Middle frontal gyrus (tissue), 1 donor: ENCODE data around the gene NT5DC1.
"Not testable (repeated sequence)": the region's sequence is repeated elsewhere in the genome, so short reads cannot be mapped to it uniquely, and the experiment has no call there.

ENCODE experiments used
- DNase-seq: peaks from one replicate; pipeline ENCODE4 v3.0.0-alpha.2; 2015; ENCODE audit warnings: low spot score; ENCODE audit errors: extremely low spot score

Gene NT5DC1

DNA sequence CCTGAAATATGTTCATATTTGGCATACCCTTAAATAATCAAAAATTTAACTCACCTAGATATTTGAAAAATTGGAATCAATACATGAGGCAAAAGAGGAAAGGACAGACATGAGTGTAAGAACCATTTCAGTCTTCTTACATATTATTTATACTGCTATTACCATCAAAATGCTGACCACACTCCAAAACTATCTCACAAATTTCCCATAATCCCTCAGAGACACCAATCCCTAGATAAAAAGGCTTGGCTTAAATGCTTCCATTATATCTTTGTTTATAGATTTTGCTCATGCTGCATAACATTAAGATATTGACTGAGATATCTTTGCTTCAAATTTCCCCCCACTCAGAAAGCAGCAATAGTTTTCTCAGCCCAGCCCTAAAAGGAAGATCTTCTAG lies 11.7 kb upstream of the NT5DC1 start:
- no peak for DNase-seq

DNA sequence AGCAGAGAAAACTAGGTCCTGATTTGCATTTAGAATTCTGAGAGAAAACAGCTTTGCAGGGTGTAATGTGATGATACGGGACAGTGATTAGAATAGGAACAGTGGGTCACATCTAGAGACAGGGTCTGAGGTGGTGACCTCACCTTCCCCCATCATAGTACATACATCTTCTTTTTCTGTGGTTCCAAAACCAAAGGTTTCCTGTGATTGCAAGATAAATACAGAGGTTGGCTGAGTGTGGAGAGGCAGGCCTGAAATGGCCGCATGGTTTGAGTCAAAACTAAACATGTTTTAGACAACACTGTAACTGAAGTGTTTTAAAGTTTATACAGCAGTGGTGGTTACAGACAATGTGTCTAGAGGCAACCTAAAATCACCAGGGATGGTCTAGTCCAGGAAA lies 10.4 kb upstream of the NT5DC1 start:
- DNase-seq = no peak

- no peak for DNase-seq
Observed at GRCh38 chr6:116094041-116094440, 6.6 kb upstream of the NT5DC1 start.

DNA sequence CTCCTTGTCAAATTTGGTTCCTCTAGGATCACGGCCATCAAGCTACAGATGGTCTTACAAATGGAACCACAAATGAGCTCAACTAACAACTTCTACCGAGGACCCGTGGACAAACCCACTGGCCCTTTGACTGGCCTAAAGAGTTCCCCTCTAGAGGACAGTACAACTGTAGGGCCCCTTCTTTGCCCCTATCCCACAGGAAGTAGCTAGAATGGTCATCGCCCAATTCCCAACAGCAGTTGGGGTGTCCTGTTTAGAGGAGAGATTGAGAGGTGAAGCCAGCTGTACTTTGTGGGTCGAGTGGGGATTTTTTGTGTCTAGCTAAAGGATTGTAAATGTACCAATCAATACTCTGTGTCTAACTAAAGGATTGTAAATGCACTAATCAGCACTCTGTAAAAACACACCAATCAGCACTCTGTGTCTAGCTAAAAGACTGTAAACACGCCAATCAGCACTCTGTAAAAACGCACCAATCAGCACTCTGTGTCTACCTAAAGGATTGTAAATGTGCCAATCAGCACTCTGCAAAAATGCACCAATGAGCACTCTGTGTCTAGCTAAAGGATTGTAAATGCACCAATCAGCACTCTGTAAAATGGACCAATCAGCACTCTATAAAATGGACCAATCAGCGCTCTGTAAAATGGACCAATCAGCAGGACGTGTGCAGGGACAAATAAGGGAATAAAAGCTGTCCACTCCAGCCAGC lies 4.4 kb upstream of the NT5DC1 start:
- not testable (repeated sequence) for DNase-seq

GRCh38 chr6:116096979-116097816 lies 3.5 kb upstream of the NT5DC1 start:
- DNase-seq = no peak

DNA sequence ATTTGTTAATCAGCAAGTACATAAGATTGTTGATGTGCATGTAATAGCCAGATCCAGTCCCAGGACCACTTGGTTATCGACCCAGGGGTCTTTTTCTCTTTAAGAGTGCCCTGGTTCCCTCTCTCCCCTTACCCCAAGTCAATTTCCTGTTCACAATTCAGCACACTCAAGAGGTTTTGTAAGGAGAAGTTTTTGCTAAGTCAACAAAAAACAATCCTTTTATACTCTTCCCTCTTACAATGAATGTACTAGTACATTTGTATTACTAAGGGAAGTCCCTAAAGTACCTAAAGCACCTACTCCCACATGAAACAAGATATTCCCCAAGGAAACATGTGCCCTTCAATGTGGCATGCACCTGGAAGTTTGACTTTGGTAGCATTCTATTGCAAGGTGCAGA lies 1.6 kb upstream of the NT5DC1 start:
- DNase-seq = no peak

DNA sequence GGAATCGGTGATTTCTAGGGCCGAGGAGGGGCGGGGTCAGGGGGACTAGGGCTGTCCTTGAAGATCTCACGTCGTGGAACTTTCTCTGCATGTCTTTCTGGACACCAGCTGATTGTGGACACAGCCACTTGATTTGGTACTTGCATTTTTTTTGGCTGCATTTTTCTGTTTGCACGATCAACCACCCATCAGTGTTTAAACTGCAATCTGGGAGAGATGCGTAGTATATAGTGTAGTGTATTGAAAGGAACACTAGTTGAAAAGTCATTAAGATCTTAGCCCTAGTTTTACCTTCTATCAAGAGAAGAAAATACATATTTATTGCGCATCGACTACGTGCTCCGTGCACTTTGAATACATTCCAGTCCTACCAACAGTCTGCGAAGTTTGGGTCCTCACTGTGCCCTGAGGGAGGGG lies 657 bp downstream of the NT5DC1 start:
- DNase-seq = no peak

GRCh38 chr6:116101790-116102189 lies 1.1 kb downstream of the NT5DC1 start:
- DNase-seq = no peak

DNA sequence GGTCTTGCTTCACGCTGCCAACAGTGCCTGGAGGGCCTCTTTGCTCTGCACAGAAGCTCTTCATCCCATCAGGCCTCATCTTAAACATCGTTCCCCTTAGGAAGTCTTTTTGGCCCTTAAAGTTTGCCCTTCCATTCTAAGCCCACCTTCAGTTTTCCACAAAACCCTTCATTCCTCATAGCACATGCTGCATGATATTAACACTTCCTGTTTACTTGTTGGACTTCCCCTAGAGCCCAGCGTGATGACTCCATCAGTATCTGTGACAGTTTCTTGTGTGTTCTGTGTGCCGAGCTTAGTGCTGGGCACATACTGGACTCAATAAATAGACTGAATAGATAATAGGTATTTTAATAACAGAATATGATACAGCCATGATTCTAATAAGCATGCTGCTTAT lies 2.2 kb downstream of the NT5DC1 start:
- DNase-seq = no peak

DNA sequence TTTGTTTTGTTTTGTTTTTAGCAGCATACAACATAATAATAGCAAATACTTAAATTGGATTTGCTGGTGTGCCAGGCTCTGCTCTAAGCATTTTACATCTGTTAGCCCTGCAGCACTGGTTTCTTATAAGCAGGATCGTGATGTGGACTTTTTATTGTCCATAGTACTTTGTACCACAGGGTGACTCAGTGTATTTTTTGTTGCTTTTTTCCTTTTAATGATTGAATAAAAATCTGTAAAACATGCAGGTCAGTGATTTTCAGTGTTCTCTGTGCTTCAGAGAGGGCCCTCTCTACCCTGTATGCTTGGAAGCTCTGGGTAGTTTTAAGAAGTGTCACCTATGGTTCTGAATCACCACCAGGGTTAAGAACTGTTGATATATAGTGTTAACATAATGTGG lies 4.0 kb downstream of the NT5DC1 start:
- no peak for DNase-seq

DNA sequence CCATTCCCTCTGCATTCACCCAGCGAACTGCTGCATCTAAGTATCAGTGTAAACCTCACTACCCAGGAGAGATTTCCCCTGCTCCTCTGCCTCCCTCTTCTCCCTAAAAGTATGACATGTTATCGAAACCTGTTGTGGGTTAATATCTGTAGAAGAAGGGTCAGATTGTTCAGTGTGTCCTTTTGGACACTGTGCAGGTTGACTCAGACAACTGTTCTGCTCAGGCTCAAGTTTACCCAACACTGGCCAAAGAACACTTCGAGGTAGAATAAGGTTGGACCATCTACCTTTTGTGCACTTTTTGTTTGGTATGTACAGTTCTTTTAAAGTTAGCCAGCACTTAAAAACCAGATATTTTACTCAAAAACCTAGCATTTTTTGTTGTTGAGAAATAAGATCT lies 4.6 kb downstream of the NT5DC1 start:
- no peak for DNase-seq

- no peak for DNase-seq
Observed at GRCh38 chr6:116106146-116106545, 5.5 kb downstream of the NT5DC1 start.

DNA sequence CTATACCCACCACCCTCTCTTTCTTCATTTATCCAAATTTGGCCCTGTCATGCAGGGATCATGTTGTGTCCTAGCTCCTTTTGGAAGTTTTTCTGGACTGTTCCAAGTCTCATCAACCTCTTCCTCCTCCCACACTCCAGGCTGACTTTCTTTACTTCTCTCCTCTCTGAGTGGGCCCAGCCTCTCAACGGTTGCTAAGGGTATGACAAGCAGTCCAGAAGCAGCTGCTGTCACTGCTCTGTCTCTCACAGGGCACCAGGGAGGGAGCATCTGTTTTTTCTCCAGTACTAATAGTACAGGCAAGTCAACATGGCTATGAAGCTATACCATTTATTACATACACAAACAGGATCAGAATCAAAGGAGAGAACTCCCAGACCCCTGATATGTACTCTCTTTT lies 8.2 kb downstream of the NT5DC1 start:
- no peak for DNase-seq

- DNase-seq = no peak
Observed at GRCh38 chr6:116111552-116112528, 11.2 kb downstream of the NT5DC1 start.

DNA sequence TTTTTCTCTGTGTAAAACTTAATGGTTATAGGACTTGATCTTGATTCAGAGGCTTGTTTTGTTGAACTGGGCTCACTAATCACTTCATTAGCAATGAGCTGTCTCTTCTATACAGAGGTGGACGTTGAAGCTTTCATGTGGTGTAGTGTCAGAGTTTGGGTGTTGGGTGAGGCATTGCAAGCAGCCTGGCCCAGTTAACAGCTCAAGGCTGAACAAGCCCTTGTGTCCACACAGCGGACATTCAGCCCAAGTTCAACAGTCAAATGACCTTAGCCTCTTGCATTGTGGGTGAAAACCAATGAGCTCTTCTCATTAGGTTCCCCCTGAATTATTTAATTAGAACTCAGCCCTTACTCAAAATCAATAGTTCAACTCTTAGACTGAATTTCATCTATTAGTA lies 12.7 kb downstream of the NT5DC1 start:
- DNase-seq = no peak

DNA sequence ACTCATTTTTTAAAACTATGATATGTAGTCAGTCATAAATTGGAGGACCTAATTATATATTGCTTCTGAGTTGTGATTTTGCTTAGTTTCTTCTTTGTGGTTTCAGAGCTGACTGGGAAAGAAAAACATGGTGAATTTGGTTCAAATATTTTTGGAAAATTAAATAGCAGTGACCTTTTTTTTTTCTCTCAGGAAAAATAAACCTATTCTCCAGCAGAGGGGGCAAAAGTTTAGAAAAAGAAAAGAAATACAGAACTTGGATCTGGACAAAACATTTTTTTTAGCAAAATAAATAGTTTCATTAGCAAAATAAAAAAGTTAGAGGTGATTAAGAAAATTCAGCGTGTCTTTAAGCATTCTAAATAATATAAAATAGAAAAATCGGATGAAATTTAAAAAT lies 15.1 kb downstream of the NT5DC1 start:
- no peak for DNase-seq

GRCh38 chr6:116118608-116119007 lies 18.0 kb downstream of the NT5DC1 start:
- DNase-seq = no peak

- no peak for DNase-seq
Observed at GRCh38 chr6:116120430-116120829, 19.8 kb downstream of the NT5DC1 start.

DNA sequence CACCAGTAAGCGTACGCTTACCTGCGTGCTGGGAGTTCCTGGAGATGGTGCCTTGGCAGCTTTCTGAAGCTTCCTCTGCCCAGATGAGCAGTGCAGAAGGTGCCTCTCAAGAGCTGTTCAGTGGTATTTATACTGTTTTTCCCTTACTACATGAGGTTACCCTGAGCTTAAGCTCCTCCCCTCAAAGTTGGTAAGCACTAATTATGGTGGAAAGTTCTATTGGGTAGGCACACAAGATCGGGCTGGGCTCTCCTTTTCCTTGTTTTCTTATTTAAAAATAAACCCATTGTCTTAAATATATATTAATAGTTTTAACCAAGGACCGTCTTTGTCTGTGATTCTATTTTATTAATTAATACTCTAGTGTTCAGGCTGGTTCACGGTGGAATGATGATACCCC lies 25.4 kb downstream of the NT5DC1 start, which contains the start of gene COL10A1:
Gene COL10A1 (minus strand): TSS at position 101 of the 400 bp plus-strand sequence. CDS start 640 bp downstream, outside the sequence.
- no peak for DNase-seq

- no peak for DNase-seq
Observed at GRCh38 chr6:116127771-116128493, 27.3 kb downstream of the NT5DC1 start.

GRCh38 chr6:116133453-116133852 lies 32.8 kb downstream of the NT5DC1 start:
- DNase-seq = no peak
